Pancreas (tissue), 10 donors: ENCODE data around the gene S100PBP. TPM values are rescaled to one million over a fixed set of nuclear protein-coding genes. Genes with fewer than 3 reads are reported as not detected.

Experiments
- ATAC-seq, 4 donors: fragments of 200-7000 bp; cut with Tn5 transposase; one replicate each; pipeline versions ENCODE4 v1.8.0 to v1.9.1; 2020; ENCODE audit warnings: mild to moderate bottlenecking in 4 of 4, moderate library complexity in 4 of 4
- DNase-seq, 6 donors: peaks; one replicate each; pipeline ENCODE4 v3.0.0-alpha.2; 2020
- FAIRE-seq: peaks from 2 replicates; lab custom pipeline; 2012; peaks lifted over from hg19 to GRCh38; lab: Jason Lieb, UNC
- H3K27ac ChIP-seq, 4 donors: fragments of 200-600 bp; sonication (generic); 1 replicate in 3 of 4; 2 replicates in 1 of 4; pipeline versions ENCODE4 v1.5.0 to v1.8.0; 2020
- H3K27me3 ChIP-seq, 4 donors: fragments of 200-600 bp; one replicate each; pipeline ENCODE4 v1.8.0; 2021
- H3K36me3 ChIP-seq, 3 donors: fragments of 200-600 bp; sonication (generic) in 1 of 3; one replicate each; pipeline versions ENCODE4 v1.5.0 to v1.8.0; 2020 to 2021
- H3K4me1 ChIP-seq, 3 donors: fragments of 200-600 bp; one replicate each; pipeline ENCODE4 v1.8.0; 2021
- H3K4me3 ChIP-seq, 4 donors: fragments of 200-600 bp; sonication (generic) in 2 of 4; one replicate each; pipeline versions ENCODE4 v1.5.0 to v1.8.0; 2020 to 2021
- H3K9me3 ChIP-seq, 4 donors: fragments of 200-600 bp; one replicate each; pipeline ENCODE4 v1.8.0; 2021
- CTCF ChIP-seq, 4 donors: fragments of 200-600 bp; sonication (generic) in 3 of 4; IDR thresholded peaks; one replicate each; pipeline versions ENCODE4 v1.5.0 to v1.8.0; 2021; ENCODE audit warnings: antibody characterized with exemption in 4 of 4
- WGBS, 2 donors: extraction: QIAGEN DNeasy Blood & Tissue Kit; methylation state at CpG; one replicate each; pipeline ENCODE4 v1.1.7; 2013; 5-methylcytosine and 5-hydroxymethylcytosine counted together
- intact Hi-C, 3 donors: fragments of 100-400 bp; cut with DNase I; formaldehyde crosslinking; loops; one replicate each; pipeline versions ENCODE4 v1.11.1 to v1.14.2; 2022
- polyA plus RNA-seq, 2 donors: library from polyadenylated mRNA; stranded (reverse); fragments of 200-250 nt; gene quantifications; one replicate each; pipeline ENCODE4 v1.2.3, GENCODE V29; 2013
- total RNA-seq, 6 donors: library from RNA; stranded (reverse); fragmentation: NEBNext Ultra II Directional in 4 of 6; extraction: Animal tissue kit (Norgen Biotek cat#: 25700) in 4 of 6; gene quantifications; one replicate each; pipeline versions ENCODE4 v1.2.1 to v1.2.4, GENCODE V29; 2021 to 2023
- donor health status: healthy with polysubstance abuse.
- donor health status: DM: no; HTN: no; CAD: no; lungs with moderate emphysema.
- donor health status: DM: no; HTN: no; CAD: no.
- donor health status: control.
- donor health status: control.
- donor health status: Bipolar disorder and iron deficiency.
- donor health status: DM: yes; HTN: yes; CAD: no.
- donor health status: DM: no; HTN: no; CAD: no.
- donor health status: DM: no; HTN: no; CAD: no.
- donor health status: DM: yes; HTN: yes; CAD: no.

The S100PBP gene
- total and polyA plus RNA-seq, 8 donors, result 7.6 to 20.2 (median 11.8) TPM

- Histone ChIP-seq H3K27me3 (no peaks in the 10 kb centered on the region), H3K4me3 (no peak overlapping the region), H3K9me3 (no peaks in the 10 kb centered on the region), H3K4me1 (no peaks in the 10 kb centered on the region), H3K36me3 (no peaks in the 10 kb centered on the region), H3K27ac (no peak overlapping the region)
- no peak for TF ChIP-seq CTCF (IDR thresholded peaks at IDR 0.05)
- WGBS, 2 donors, result 41 to 43% methylated on average over 2 of the region's 2 CpGs
- FAIRE-seq, result no peak
- no peak for DNase-seq
- ATAC-seq, result peak in 1 of 4 donors; percentile 53
- intact Hi-C loops, result no loop called here
Observed at GRCh38 chr1:32848354-32849063, 31.1 kb downstream of the S100PBP start.

GRCh38 chr1:32855861-32856617 is 38.6 kb downstream of the S100PBP start:
- H3K4me1 ChIP-seq, result no peaks in the 10 kb centered on the region
- ATAC-seq (no peak), DNase-seq (no peak), FAIRE-seq (no peak)
- no peaks in the 10 kb centered on the region for H3K27me3 ChIP-seq
- H3K36me3 ChIP-seq, result peaks cover 0 to 9% (median 0%) of the 10 kb centered on the region in 3 donors
- no peaks in the 10 kb centered on the region for H3K9me3 ChIP-seq
- intact Hi-C loops, result no loop called here
- TF ChIP-seq CTCF (IDR thresholded peaks at IDR 0.05), result no peak
- no peak overlapping the region for H3K4me3 ChIP-seq
- 92 to 94% methylated on average over 13 of the region's 13 CpGs for WGBS, 2 donors
- H3K27ac ChIP-seq, result no peak overlapping the region

- ATAC-seq, result no peak
- DNase-seq, result no peak
- Histone ChIP-seq H3K27me3 (no peaks in the 10 kb centered on the region), H3K9me3 (no peaks in the 10 kb centered on the region), H3K36me3 (peaks cover 0 to 9% (median 0%) of the 10 kb centered on the region in 3 donors), H3K27ac (no peak overlapping the region), H3K4me1 (no peaks in the 10 kb centered on the region), H3K4me3 (no peak overlapping the region)
- intact Hi-C loops, result no loop called here
- FAIRE-seq, result no peak
- WGBS, 2 donors, result 95 to 98% methylated on average over 2 of the region's 2 CpGs
- no peak for TF ChIP-seq CTCF (IDR thresholded peaks at IDR 0.05)
Observed at GRCh38 chr1:32858136-32858535, 40.7 kb downstream of the S100PBP start.

GRCh38 chr1:32858791-32859190 is 41.3 kb downstream of the S100PBP start:
- no peak for TF ChIP-seq CTCF (IDR thresholded peaks at IDR 0.05)
- peaks cover 0 to 9% (median 0%) of the 10 kb centered on the region in 3 donors for H3K36me3 ChIP-seq

More at GRCh38 chr1:32858791-32859190, 41.3 kb downstream of the S100PBP start:
- FAIRE-seq (no peak), ATAC-seq (no peak), DNase-seq (no peak)
- intact Hi-C loops, result no loop called here
- Histone ChIP-seq H3K27me3 (no peaks in the 10 kb centered on the region), H3K4me3 (no peak overlapping the region), H3K9me3 (no peaks in the 10 kb centered on the region), H3K27ac (no peak overlapping the region), H3K4me1 (no peaks in the 10 kb centered on the region)
- 91 to 92% methylated on average over 7 of the region's 7 CpGs for WGBS, 2 donors
